Nephron progenitor cell (in vitro differentiated cells): ENCODE data around the gene KCNE4.
A peak's percentile ranks its signal among the peaks of the same experiment; 100 is the strongest.

Source experiments
- DNase-seq: peaks from one replicate; pipeline ENCODE4 v3.0.0; 2021
- H3K27ac Mint-ChIP-seq: 2 replicates; pipeline ENCODE4 v1.8.0; 2021; ENCODE audit warnings: mild to moderate bottlenecking, moderate library complexity, mixed read lengths
- H3K27me3 Mint-ChIP-seq: 2 replicates; pipeline ENCODE4 v1.8.0; 2021; ENCODE audit warnings: mild to moderate bottlenecking, low read depth, mixed read lengths; ENCODE audit not compliant: poor library complexity
- H3K36me3 Mint-ChIP-seq: 2 replicates; pipeline ENCODE4 v1.8.0; 2021; ENCODE audit warnings: low read depth, mixed read lengths
- H3K4me1 Mint-ChIP-seq: 2 replicates; pipeline ENCODE4 v1.8.0; 2021; ENCODE audit warnings: mixed read lengths
- H3K4me3 Mint-ChIP-seq: 2 replicates; pipeline ENCODE4 v1.8.0; 2021; ENCODE audit warnings: mild to moderate bottlenecking, moderate library complexity, mixed read lengths
- H3K9me3 Mint-ChIP-seq: 2 replicates; pipeline ENCODE4 v1.8.0; 2021; ENCODE audit warnings: mild to moderate bottlenecking, moderate library complexity, mixed read lengths
- TF ChIP-seq, protein P1 (sequence below): fragments of 200-600 bp; sonication (generic); IDR thresholded peaks from 2 replicates; pipeline ENCODE4 v1.5.0; 2021; ENCODE audit warnings: antibody characterized with exemption

The KCNE4 gene

DNA sequence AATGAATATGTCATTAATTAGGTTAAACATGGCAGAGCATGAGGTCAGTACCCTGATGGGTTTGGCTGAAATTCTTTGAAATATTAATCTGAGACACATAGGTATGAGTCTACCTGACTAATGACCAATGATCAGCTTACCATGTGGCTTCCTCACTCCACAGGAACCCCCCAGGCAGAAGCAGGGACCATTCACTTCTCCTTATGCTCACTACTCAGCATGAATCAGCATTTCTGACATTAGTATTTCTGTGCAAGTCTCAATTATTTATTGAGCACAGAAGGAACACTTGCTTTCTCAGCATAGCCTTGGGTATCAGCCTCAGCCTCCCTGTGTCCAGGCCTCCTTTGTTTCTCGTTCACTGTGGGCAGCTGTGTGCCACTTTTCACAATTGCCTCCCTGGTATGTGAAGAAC is 9.3 kb upstream of the KCNE4 start:
- TF ChIP-seq, protein P1, sequence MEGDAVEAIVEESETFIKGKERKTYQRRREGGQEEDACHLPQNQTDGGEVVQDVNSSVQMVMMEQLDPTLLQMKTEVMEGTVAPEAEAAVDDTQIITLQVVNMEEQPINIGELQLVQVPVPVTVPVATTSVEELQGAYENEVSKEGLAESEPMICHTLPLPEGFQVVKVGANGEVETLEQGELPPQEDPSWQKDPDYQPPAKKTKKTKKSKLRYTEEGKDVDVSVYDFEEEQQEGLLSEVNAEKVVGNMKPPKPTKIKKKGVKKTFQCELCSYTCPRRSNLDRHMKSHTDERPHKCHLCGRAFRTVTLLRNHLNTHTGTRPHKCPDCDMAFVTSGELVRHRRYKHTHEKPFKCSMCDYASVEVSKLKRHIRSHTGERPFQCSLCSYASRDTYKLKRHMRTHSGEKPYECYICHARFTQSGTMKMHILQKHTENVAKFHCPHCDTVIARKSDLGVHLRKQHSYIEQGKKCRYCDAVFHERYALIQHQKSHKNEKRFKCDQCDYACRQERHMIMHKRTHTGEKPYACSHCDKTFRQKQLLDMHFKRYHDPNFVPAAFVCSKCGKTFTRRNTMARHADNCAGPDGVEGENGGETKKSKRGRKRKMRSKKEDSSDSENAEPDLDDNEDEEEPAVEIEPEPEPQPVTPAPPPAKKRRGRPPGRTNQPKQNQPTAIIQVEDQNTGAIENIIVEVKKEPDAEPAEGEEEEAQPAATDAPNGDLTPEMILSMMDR = no peak
- no peaks in the 10 kb centered on the region for H3K36me3 Mint-ChIP-seq
- peak overlapping the region; percentile 71 for H3K27ac Mint-ChIP-seq
- H3K27me3 Mint-ChIP-seq = peaks cover 9% of the 10 kb centered on the region
- no peaks in the 10 kb centered on the region for H3K9me3 Mint-ChIP-seq
- H3K4me3 Mint-ChIP-seq = no peak overlapping the region
- H3K4me1 Mint-ChIP-seq = peaks cover 52% of the 10 kb centered on the region
- no peak for DNase-seq

DNA sequence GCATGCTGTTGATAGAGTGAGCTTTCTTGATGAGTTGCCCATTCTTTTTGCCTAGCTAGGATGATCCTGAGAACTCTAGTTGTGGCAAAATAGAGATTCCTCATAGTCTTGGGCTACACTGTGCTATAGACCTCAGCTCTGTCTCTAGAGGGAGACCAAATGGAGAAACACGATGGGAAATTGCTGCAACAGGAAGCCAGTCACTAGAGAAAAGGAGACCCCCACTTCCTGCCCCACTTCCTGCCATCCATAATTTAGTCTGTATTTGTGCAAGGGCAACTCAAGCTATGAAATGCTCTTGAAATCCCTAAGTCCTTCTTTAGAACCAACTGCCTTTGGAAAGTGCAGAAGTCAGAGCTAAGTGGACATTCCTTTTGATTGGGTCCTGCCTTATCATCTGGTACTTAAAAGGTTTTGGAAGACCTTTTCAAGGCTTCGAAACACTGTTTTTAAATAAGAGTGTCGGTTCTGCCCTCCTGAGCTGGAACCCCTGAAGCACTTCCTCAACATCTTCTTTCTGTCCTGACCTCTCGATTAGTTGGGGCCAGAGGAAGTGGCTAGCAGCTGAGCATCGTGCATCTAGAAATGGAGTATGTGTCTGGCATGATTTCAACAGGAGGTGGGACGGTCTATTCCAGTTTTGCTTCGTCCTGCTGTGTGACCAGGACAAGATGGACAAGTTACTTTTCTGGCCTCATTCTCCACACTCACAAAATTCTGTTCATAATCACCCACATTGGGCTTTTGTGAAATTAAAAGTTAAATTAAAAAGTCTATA is 8.6 kb upstream of the KCNE4 start:
- H3K4me3 Mint-ChIP-seq = no peak overlapping the region
- no peaks in the 10 kb centered on the region for H3K36me3 Mint-ChIP-seq
- H3K9me3 Mint-ChIP-seq = no peaks in the 10 kb centered on the region
- H3K27me3 Mint-ChIP-seq = peaks cover 13% of the 10 kb centered on the region
- DNase-seq = no peak
- TF ChIP-seq, protein P1 = no peak
- H3K4me1 Mint-ChIP-seq = peaks cover 47% of the 10 kb centered on the region
- peak overlapping the region; percentile 71 for H3K27ac Mint-ChIP-seq

DNA sequence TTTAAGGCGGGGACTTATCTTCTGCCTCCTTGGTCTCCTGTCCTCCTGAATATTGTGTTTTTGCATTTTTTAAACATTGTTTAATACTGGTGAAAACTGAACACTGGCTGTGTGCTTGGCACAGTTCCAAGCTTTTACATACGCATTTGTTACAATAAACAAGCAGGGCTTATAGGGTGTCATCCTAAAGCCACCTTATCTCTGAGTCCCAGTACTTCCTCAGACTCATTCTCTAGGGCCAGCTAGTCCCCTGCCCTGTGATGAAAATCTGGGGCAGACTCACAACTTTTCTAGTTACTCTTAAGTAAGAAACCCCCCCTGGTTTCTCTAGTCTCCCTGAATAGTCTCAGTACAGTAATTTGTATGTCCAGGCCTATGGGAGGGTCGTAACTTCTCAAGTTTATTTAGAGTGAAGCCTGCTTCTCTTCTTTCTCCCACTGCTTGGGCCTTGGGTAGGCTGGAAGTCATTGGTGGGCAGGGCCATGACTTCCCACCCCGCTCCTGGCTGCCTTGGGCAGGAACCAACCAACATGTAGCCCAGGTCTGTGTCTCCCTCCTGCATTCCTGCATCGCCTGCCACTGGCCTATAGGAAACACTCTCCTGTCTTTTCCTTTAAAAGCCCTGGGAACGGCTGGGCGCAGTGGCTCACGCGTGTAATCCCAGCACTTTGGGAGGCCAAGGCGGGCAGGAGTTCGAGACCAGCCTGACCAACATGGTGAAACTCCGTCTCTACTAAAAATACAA is 7.7 kb upstream of the KCNE4 start:
- TF ChIP-seq, protein P1 = no peak
- no peak for DNase-seq
- no peaks in the 10 kb centered on the region for H3K36me3 Mint-ChIP-seq
- H3K4me1 Mint-ChIP-seq = peaks cover 42% of the 10 kb centered on the region
- no peak overlapping the region for H3K4me3 Mint-ChIP-seq
- no peak overlapping the region for H3K27ac Mint-ChIP-seq
- no peaks in the 10 kb centered on the region for H3K9me3 Mint-ChIP-seq
- H3K27me3 Mint-ChIP-seq = peaks cover 13% of the 10 kb centered on the region

DNA sequence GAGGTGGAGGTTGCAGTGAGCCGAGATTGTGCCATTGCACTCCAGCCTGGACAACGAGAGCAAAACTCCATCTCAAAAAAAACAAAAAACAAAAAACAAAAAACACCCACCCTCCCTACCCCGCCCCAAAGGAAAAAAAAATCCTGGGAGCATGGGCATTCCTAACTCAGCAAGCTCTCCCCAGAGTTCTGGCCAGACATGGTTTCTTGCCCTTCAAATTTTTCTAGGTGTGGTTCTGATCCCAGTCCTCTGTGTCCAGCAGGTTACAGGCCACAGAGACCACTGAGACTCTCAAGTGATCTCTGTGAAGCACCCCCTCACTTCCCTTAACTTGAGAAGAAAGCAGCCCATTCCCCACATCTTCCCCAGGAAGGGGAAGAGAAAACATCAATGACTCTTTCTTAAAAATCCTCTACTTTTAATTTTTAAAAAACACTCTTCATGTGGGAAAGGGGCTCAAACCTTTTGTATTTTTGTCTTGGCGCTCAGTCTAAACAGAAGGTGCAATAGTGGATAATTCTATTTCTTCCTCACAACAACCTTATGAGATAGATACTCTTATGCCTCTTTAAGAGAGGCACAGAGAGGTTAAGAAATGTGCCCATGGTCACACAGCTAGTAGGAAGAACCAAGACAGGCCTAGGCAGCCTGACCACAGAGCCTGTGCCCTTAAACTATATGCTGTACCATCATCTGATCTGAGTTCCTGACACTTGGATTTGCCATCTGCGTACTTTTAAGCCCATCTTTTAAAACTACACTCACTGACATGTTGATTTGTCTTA is 6.9 kb upstream of the KCNE4 start:
- DNase-seq = no peak
- Mint-ChIP-seq H3K36me3 (no peaks in the 10 kb centered on the region), H3K9me3 (no peaks in the 10 kb centered on the region), H3K27me3 (peaks cover 13% of the 10 kb centered on the region), H3K4me1 (peaks cover 42% of the 10 kb centered on the region), H3K4me3 (no peak overlapping the region), H3K27ac (peak overlapping the region; percentile 74)
- TF ChIP-seq, protein P1 = no peak

DNA sequence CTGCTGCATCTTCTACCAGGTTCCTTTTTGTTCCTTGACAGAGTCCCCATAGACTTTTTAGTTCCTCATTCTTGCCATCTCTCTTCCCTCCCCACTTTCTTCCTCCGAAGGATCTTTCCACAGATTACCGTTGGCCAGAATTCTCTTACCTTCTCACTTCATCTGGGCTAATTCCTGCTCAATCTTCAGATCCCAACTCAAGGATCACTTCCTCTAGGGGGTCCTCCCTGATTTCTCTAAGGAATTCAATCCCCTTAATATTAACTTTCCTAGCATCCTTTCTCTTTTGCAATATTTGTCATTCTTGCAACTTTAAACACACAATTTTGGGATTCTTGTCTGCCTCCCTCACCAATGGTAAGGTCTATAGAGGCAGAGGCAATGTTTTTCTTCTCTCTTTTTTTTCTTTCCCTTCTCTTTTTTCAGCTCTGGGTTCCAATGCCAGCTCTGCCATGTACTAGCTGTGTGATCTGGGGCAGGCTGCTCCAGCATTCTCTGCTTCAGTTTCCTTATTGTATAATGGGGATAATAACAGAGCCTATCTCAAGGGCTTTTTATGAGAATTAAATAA is 5.4 kb upstream of the KCNE4 start:
- no peak overlapping the region for H3K4me3 Mint-ChIP-seq
- TF ChIP-seq, protein P1 = no peak
- no peaks in the 10 kb centered on the region for H3K36me3 Mint-ChIP-seq
- no peak overlapping the region for H3K27ac Mint-ChIP-seq
- H3K27me3 Mint-ChIP-seq = peaks cover 13% of the 10 kb centered on the region
- no peaks in the 10 kb centered on the region for H3K9me3 Mint-ChIP-seq
- no peak for DNase-seq
- H3K4me1 Mint-ChIP-seq = peaks cover 42% of the 10 kb centered on the region
